ENCODE data around the gene RTP3. TPM values are rescaled to one million over a fixed set of nuclear protein-coding genes. Genes with fewer than 3 reads are reported as not detected.
A peak's percentile ranks its signal among the peaks of the same experiment; 100 is the strongest.

RTP3 gene
- total and polyA plus RNA-seq, 2 experiments from 2014 or later, result 0.16 TPM; not detected in 1

- TF ChIP-seq, protein P1, sequence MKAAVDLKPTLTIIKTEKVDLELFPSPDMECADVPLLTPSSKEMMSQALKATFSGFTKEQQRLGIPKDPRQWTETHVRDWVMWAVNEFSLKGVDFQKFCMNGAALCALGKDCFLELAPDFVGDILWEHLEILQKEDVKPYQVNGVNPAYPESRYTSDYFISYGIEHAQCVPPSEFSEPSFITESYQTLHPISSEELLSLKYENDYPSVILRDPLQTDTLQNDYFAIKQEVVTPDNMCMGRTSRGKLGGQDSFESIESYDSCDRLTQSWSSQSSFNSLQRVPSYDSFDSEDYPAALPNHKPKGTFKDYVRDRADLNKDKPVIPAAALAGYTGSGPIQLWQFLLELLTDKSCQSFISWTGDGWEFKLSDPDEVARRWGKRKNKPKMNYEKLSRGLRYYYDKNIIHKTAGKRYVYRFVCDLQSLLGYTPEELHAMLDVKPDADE (IDR thresholded peaks at IDR 0.05), result no peak
- no peak for TF ChIP-seq EZH2 (IDR thresholded peaks at IDR 0.05; ENCODE audit: low read depth, unreplicated experiment)
- no peak for TF ChIP-seq CREB1 (CRISPR knock-in tag; IDR thresholded peaks at IDR 0.05; ENCODE audit: low read depth)
- TF ChIP-seq JUNB (IDR thresholded peaks at IDR 0.05; ENCODE audit: unreplicated experiment), result no peak
- TF ChIP-seq, protein P2, sequence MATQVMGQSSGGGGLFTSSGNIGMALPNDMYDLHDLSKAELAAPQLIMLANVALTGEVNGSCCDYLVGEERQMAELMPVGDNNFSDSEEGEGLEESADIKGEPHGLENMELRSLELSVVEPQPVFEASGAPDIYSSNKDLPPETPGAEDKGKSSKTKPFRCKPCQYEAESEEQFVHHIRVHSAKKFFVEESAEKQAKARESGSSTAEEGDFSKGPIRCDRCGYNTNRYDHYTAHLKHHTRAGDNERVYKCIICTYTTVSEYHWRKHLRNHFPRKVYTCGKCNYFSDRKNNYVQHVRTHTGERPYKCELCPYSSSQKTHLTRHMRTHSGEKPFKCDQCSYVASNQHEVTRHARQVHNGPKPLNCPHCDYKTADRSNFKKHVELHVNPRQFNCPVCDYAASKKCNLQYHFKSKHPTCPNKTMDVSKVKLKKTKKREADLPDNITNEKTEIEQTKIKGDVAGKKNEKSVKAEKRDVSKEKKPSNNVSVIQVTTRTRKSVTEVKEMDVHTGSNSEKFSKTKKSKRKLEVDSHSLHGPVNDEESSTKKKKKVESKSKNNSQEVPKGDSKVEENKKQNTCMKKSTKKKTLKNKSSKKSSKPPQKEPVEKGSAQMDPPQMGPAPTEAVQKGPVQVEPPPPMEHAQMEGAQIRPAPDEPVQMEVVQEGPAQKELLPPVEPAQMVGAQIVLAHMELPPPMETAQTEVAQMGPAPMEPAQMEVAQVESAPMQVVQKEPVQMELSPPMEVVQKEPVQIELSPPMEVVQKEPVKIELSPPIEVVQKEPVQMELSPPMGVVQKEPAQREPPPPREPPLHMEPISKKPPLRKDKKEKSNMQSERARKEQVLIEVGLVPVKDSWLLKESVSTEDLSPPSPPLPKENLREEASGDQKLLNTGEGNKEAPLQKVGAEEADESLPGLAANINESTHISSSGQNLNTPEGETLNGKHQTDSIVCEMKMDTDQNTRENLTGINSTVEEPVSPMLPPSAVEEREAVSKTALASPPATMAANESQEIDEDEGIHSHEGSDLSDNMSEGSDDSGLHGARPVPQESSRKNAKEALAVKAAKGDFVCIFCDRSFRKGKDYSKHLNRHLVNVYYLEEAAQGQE (IDR thresholded peaks at IDR 0.05; ENCODE audit: unreplicated experiment), result no peak
Measured at GRCh38 chr3:46490338-46491084, 7.3 kb upstream of the RTP3 start (continued).

- Mint-ChIP-seq H3K27ac (no peak overlapping the region), H3K4me1 (peaks cover 19% of the 10 kb centered on the region)
- TF ChIP-seq EZH2 (IDR thresholded peaks at IDR 0.05; ENCODE audit: low read depth, unreplicated experiment) (no peak), POLR2AphosphoS5 (IDR thresholded peaks at IDR 0.05; ENCODE audit: low read depth) (no peak), CREB1 (CRISPR knock-in tag; IDR thresholded peaks at IDR 0.05; ENCODE audit: low read depth) (no peak), STAT1 (IDR thresholded peaks at IDR 0.05; ENCODE audit: unreplicated experiment) (no peak), EZH2phosphoT487 (IDR thresholded peaks at IDR 0.05; ENCODE audit: unreplicated experiment) (no peak), ZNF114 (CRISPR knock-in tag; IDR thresholded peaks at IDR 0.05) (no peak)
- TF ChIP-seq, protein P1 (IDR thresholded peaks at IDR 0.05), result no peak
- TF ChIP-seq, protein P2 (IDR thresholded peaks at IDR 0.05; ENCODE audit: unreplicated experiment), result no peak
- TF ChIP-seq, protein P3, sequence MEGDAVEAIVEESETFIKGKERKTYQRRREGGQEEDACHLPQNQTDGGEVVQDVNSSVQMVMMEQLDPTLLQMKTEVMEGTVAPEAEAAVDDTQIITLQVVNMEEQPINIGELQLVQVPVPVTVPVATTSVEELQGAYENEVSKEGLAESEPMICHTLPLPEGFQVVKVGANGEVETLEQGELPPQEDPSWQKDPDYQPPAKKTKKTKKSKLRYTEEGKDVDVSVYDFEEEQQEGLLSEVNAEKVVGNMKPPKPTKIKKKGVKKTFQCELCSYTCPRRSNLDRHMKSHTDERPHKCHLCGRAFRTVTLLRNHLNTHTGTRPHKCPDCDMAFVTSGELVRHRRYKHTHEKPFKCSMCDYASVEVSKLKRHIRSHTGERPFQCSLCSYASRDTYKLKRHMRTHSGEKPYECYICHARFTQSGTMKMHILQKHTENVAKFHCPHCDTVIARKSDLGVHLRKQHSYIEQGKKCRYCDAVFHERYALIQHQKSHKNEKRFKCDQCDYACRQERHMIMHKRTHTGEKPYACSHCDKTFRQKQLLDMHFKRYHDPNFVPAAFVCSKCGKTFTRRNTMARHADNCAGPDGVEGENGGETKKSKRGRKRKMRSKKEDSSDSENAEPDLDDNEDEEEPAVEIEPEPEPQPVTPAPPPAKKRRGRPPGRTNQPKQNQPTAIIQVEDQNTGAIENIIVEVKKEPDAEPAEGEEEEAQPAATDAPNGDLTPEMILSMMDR (conservative IDR thresholded peaks at IDR 0.05; ENCODE audit: low read depth in 2 of 2), result no peak
Measured at GRCh38 chr3:46491089-46492070, 6.4 kb upstream of the RTP3 start.

More at GRCh38 chr3:46491089-46492070, 6.4 kb upstream of the RTP3 start:
- Histone ChIP-seq H3K4me1 (ENCODE audit: insufficient read depth) (peaks cover 15% of the 10 kb centered on the region), H3K4me2 (no peak overlapping the region), H3K9me2 (ENCODE audit: insufficient read depth) (no peaks in the 10 kb centered on the region), H4K20me1 (replicated peaks; ENCODE audit: insufficient read depth) (no peaks in the 10 kb centered on the region), H2AFZ (peak overlapping the region; percentile 63; the same call in 1 of the 2 replicates), H3F3A (replicated peaks; ENCODE audit: low read depth) (peaks cover 5% of the 10 kb centered on the region; the same call in 1 of the 2 replicates), H3K79me2 (replicated peaks; ENCODE audit: insufficient read depth) (no peaks in the 10 kb centered on the region), H3K4me3 (no peak overlapping the region), H3K27ac (ENCODE audit: low read depth) (no peak overlapping the region), H3K27me3 (ENCODE audit: insufficient read depth) (no peaks in the 10 kb centered on the region), H3K36me3 (ENCODE audit: insufficient read depth) (no peaks in the 10 kb centered on the region; the same call in 1 of the 2 replicates)
- no peak for ATAC-seq
- H3K9me3 Mint-ChIP-seq, result peaks cover 30% of the 10 kb centered on the region
- DNase-seq (ENCODE audit: low spot score), result no peak
- H3K27me3 Mint-ChIP-seq (ENCODE audit: insufficient read depth, low read depth, poor library complexity), result no peaks in the 10 kb centered on the region
- H3K36me3 Mint-ChIP-seq (ENCODE audit: low read depth), result peaks cover 19% of the 10 kb centered on the region
- no peak overlapping the region for H3K4me3 Mint-ChIP-seq

Measured in GM23338 (cell line).